Esophagus muscularis mucosa (tissue), 4 donors: Measurements from ENCODE around the gene ANKRD13C. TPM values are rescaled to one million over a fixed set of nuclear protein-coding genes. Genes with fewer than 3 reads are reported as not detected.
A peak's percentile ranks its signal among the peaks of the same experiment; 100 is the strongest.
"Not testable (repeated sequence)": the region's sequence is repeated elsewhere in the genome, so short reads cannot be mapped to it uniquely, and the experiment has no call there.

ENCODE experiments used
- DNase-seq: peaks from one replicate; pipeline ENCODE4 v3.0.0-alpha.2; 2017; ENCODE audit errors: extremely low spot score
- H3K27ac ChIP-seq, 4 donors: fragments of 200-600 bp; sonication (generic); replicated peaks in 1 of 4; 1 replicate in 3 of 4; 2 replicates in 1 of 4; pipeline ENCODE4 v1.5.1; 2016 to 2019; ENCODE audit warnings: mild to moderate bottlenecking in 1 of 4
- H3K27me3 ChIP-seq, 4 donors: fragments of 200-600 bp; sonication (generic); one replicate each; pipeline versions ENCODE4 v1.5.1 to v1.6.0; 2016 to 2019
- H3K36me3 ChIP-seq, 4 donors: fragments of 200-600 bp; sonication (generic); one replicate each; pipeline ENCODE4 v1.5.1; 2016 to 2019
- H3K4me1 ChIP-seq, 4 donors: fragments of 200-600 bp; sonication (generic); one replicate each; pipeline ENCODE4 v1.5.1; 2016 to 2019
- H3K4me3 ChIP-seq, 4 donors: fragments of 200-600 bp; sonication (generic); 1 replicate in 2 of 4; 2 replicates in 2 of 4; pipeline ENCODE4 v1.5.1; 2016 to 2019; ENCODE audit warnings: mild to moderate bottlenecking in 4 of 4, moderate library complexity in 1 of 4
- H3K9me3 ChIP-seq, 4 donors: fragments of 200-600 bp; sonication (generic); 1 replicate in 3 of 4; 2 replicates in 1 of 4; pipeline ENCODE4 v1.5.1; 2016 to 2019
- EP300 ChIP-seq: sonication (generic); formaldehyde crosslinking; IDR thresholded peaks from one replicate; pipeline ENCODE4 v1.6.1; 2017; ENCODE audit warnings: antibody characterized with exemption
- POLR2A ChIP-seq: fragments of 450-650 bp; IDR thresholded peaks from one replicate; pipeline ENCODE4 v1.6.1; 2017; ENCODE audit warnings: antibody characterized with exemption, moderate library complexity, mild to moderate bottlenecking, low read depth
- POLR2AphosphoS5 ChIP-seq, 2 donors: sonication (generic); formaldehyde crosslinking; IDR thresholded peaks; one replicate each; pipeline ENCODE4 v1.6.1; 2017; ENCODE audit warnings: antibody characterized with exemption in 2 of 2
- WGBS: methylation state at CpG from one replicate; pipeline ENCODE4 v1.1.5; 2018; 5-methylcytosine and 5-hydroxymethylcytosine counted together
- intact Hi-C: fragments of 100-400 bp; cut with DNase I; formaldehyde crosslinking; loops from one replicate; pipeline ENCODE4 v1.15.1; 2023
- total RNA-seq, 4 donors: library from RNA; depleted of rRNA; stranded (reverse); fragments of >200 nt; gene quantifications; one replicate each; pipeline versions ENCODE4 v1.1.0 to v1.2.1, GENCODE V29; 2016
- TF ChIP-seq, protein P1 (sequence below), 3 experiments: fragments of 200-600 bp in 2 of 3; fragments of 450-650 bp in 1 of 3; sonication (generic) in 2 of 3; IDR thresholded peaks; one replicate each; pipeline ENCODE4 v1.5.1; 2017 to 2019; ENCODE audit warnings: antibody characterized with exemption in 3 of 3, mild to moderate bottlenecking in 2 of 3, moderate library complexity in 1 of 3

ANKRD13C gene
- total RNA-seq, 4 donors from 2014 or later: 23.0 to 30.2 (median 26.5) TPM

DNA sequence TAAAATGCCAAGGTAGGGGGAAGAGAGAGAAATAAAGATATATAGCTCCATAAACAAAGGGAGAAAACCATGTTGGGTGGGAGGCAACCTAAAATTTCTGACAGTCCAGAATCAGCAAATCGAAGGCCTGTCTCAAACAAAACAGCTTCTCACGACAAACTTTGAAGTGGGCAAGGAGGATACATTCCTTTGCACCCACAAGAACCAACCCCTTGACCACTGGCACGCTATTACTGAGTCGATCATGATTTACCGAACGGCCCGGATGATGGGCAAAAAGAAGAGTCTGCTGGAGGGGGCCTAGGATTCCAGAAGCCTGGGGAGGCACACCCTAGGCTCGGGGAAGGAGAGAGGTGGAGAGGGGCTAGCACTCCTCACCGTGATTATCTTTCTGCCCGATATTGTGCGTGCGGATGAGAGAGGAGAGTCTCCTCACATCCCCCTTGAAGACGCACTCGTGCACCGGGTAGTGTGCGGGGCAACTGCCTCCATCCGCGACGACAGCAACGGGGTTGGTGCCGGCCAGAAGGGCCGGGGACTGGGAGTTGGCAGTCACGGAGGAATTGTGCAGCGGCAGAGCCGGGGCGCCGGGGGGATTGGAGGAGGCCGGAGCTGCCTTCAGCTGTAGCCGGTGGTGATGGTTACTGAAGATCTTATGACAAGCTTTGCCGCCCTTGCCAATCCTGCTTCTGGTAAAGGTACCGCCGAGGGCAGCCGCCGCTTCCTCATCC is 756 bp downstream of the ANKRD13C start:
- peaks cover 0 to 4% (median 0%) of the 10 kb centered on the region in 4 donors for H3K36me3 ChIP-seq
- WGBS: 1% methylated on average over 13 of the region's 34 CpGs
- H3K4me3 ChIP-seq: peak overlapping the region; percentile 82 to 88 (median 88)
- peaks cover 24 to 65% (median 60%) of the 10 kb centered on the region in 4 donors for H3K4me1 ChIP-seq
- no peaks in the 10 kb centered on the region for H3K27me3 ChIP-seq
- H3K27ac ChIP-seq: peak overlapping the region; percentile 90 to 98 (median 94)
- intact Hi-C loops: loop anchor here (1.0 to 2.0 kb wide), 2 partner anchors 57 to 132 kb away; partner anchors contain the start of genes CTH and SRSF11
- H3K9me3 ChIP-seq: no peaks in the 10 kb centered on the region
- TF ChIP-seq POLR2A (no peak), EP300 (no peak), POLR2AphosphoS5 (IDR thresholded peaks at IDR 0.05) (no peak)
- TF ChIP-seq, protein P1, sequence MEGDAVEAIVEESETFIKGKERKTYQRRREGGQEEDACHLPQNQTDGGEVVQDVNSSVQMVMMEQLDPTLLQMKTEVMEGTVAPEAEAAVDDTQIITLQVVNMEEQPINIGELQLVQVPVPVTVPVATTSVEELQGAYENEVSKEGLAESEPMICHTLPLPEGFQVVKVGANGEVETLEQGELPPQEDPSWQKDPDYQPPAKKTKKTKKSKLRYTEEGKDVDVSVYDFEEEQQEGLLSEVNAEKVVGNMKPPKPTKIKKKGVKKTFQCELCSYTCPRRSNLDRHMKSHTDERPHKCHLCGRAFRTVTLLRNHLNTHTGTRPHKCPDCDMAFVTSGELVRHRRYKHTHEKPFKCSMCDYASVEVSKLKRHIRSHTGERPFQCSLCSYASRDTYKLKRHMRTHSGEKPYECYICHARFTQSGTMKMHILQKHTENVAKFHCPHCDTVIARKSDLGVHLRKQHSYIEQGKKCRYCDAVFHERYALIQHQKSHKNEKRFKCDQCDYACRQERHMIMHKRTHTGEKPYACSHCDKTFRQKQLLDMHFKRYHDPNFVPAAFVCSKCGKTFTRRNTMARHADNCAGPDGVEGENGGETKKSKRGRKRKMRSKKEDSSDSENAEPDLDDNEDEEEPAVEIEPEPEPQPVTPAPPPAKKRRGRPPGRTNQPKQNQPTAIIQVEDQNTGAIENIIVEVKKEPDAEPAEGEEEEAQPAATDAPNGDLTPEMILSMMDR (IDR thresholded peaks at IDR 0.05): no peak
- peak; percentile 91 for DNase-seq

DNA sequence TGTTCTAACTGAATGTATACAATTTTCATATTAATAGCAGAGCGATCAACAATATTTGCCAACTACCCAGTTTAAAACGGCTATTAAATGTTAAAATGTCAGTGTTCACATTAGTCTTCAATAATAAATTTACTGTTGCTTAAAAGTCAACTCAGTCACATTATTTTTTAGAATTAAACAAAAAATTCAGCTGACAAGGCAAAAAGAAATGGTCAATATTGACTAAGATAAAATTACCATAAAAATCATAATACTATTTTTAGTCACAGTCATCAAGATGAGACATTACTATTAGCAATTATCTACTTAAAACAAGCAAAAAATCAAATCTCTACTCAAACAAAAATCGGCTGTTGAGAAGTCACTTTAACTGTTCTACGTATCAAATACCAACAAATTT is 1.5 kb downstream of the ANKRD13C start:
- peaks cover 24 to 70% (median 65%) of the 10 kb centered on the region in 4 donors for H3K4me1 ChIP-seq
- peak overlapping the region in 2 of 4 donors; percentile 95 to 98 for H3K27ac ChIP-seq
- 31% methylated on average over 4 of the region's 4 CpGs for WGBS
- H3K4me3 ChIP-seq: peak overlapping the region; percentile 82 to 88 (median 88)
- TF ChIP-seq POLR2A (no peak), POLR2AphosphoS5 (IDR thresholded peaks at IDR 0.05) (no peak), EP300 (no peak)
- TF ChIP-seq, protein P1 (IDR thresholded peaks at IDR 0.05): no peak
- peaks cover 0 to 4% (median 0%) of the 10 kb centered on the region in 4 donors for H3K36me3 ChIP-seq
- no peaks in the 10 kb centered on the region for H3K27me3 ChIP-seq
- intact Hi-C loops: no loop called here
- DNase-seq: no peak
- H3K9me3 ChIP-seq: no peaks in the 10 kb centered on the region

DNA sequence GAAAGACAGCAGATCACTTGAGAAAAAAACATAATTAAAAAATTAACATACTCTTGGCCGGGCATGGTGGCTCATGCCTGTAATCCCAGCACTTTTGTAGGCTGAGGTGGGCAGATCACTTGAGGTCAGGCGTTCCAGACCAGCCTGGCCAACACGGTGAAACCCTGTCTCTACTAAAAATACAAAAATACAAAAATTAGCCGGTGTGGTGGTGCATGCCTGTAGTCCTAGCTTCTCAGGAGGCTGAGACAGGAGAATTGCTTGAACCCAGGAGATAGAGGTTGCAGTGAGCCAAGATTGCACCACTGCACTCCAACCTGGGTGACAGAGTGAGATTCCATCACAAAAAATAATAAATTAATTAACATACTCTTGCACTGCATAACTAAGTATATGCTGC is 4.7 kb downstream of the ANKRD13C start:
- H3K27me3 ChIP-seq, intact Hi-C loops, H3K9me3 ChIP-seq, H3K4me3 ChIP-seq, H3K27ac ChIP-seq, H3K36me3 ChIP-seq: not testable (repeated sequence)
- H3K4me1 ChIP-seq: peaks cover 24 to 66% (median 58%) of the 10 kb centered on the region in 4 donors
- 95% methylated on average over 4 of the region's 4 CpGs for WGBS
- DNase-seq: peak; percentile 12

DNA sequence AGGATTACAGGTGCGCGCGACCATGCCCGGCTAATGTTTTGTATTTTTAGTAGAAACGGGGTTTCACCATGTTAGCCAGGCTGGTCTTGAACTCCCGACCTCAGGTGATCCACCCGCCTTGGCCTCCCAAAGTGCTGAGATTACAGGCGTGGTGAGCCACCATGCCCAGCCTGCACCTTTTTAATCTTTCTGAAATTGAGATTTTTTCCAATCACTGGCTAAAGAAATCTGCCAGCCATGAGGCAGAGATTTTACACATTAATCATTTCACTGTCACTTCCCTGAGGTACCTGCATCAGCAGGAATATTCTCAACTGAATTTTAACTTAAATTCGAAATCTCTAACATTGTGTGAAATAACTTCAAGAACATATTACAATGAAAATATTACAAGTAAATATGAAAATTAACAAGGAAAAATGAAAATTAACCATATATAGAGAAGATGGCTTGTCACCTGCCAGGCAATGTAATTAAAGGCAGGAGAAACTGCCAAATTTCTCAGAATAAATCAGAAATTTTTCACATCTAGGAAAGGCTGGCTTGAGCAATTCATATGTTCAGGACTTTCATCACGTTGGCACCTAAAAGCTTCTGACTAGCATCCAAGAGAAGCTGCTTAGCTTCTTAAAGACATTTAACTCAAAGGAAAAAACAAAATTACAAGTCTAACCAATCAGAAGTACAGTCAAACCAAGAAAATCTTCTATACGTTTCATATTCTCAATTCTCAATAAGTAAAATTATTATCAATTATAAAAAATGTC is 5.9 kb downstream of the ANKRD13C start:
- Histone ChIP-seq H3K27me3 (no peaks in the 10 kb centered on the region), H3K36me3 (peaks cover 0 to 4% (median 0%) of the 10 kb centered on the region in 4 donors), H3K4me1 (peaks cover 24 to 65% (median 59%) of the 10 kb centered on the region in 4 donors), H3K4me3 (no peak overlapping the region), H3K27ac (no peak overlapping the region), H3K9me3 (no peaks in the 10 kb centered on the region)
- intact Hi-C loops: no loop called here
- DNase-seq: no peak
- WGBS: 76% methylated on average over 11 of the region's 11 CpGs
- TF ChIP-seq EP300 (no peak), POLR2AphosphoS5 (IDR thresholded peaks at IDR 0.05) (no peak), POLR2A (no peak)
- TF ChIP-seq, protein P1 (IDR thresholded peaks at IDR 0.05): no peak

DNA sequence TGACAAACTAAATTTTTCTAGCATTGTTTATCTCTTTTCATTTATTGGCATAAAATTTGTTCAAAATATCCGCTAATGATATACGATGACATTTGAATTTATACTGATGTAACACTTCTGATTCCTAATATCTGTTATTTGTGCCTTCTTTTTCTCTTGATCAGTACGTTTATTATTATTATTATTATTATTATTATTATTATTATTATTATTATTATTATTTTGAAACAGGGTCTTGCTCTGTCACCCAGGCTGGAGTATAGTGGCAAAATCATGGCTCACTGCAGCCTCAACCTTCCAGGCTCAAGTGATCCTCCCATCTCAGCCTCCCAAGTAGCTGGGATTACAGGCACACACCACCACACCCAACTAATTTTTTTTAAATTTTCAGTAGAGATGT is 14.9 kb downstream of the ANKRD13C start:
- DNase-seq, H3K27ac ChIP-seq, H3K4me3 ChIP-seq, H3K27me3 ChIP-seq, H3K9me3 ChIP-seq, intact Hi-C loops: not testable (repeated sequence)
- Histone ChIP-seq H3K4me1 (peaks cover 0 to 12% (median 7%) of the 10 kb centered on the region in 4 donors), H3K36me3 (peaks cover under 1 to 11% (median 5%) of the 10 kb centered on the region in 4 donors)
- 98% methylated on average over 3 of the region's 3 CpGs for whole genome bisulfite sequencing
